ENCODE data around the gene POLL. TPM values are rescaled to one million over a fixed set of nuclear protein-coding genes. Genes with fewer than 3 reads are reported as not detected.

Gene POLL
- polyA plus RNA-seq, 1 donor (not counting 4 experiments of a cell fraction or from before 2014, with no cell fraction given) = 11.9 TPM

GRCh38 chr10:101624526-101625102 lies 36.6 kb upstream of the POLL start:
- H3K9me1 ChIP-seq (ENCODE audit: control insufficient read depth, extremely low read depth, insufficient read depth, low read length) = no peaks in the 10 kb centered on the region
- no peaks in the 10 kb centered on the region for H3K79me2 ChIP-seq (ENCODE audit: control insufficient read depth, insufficient read depth, low read length)
- DNase-seq (ENCODE audit: low read depth, low spot score) = no peak
- peaks cover 0 to 5% of the 10 kb centered on the region in 2 experiments for H3K36me3 ChIP-seq (ENCODE audit: control insufficient read depth in 2 of 2, extremely low read depth in 1 of 2, insufficient read depth in 2 of 2, low read length in 2 of 2)
- no peak overlapping the region for H3K9ac ChIP-seq (ENCODE audit: control insufficient read depth, extremely low read depth, insufficient read depth, low read length)
- FAIRE-seq = peak; percentile 66
- H4K20me1 ChIP-seq (ENCODE audit: control insufficient read depth, extremely low read depth, insufficient read depth, low read length) = no peaks in the 10 kb centered on the region
- no peak overlapping the region for H2AFZ ChIP-seq (ENCODE audit: control insufficient read depth, low read length)
- TF ChIP-seq EZH2 (IDR thresholded peaks at IDR 0.05; ENCODE audit: low read length) (no peak), CTCF (optimal IDR thresholded peaks at IDR 0.05 in 1 of 3, IDR thresholded peaks at IDR 0.05 in 1 of 3, conservative IDR thresholded peaks at IDR 0.05 in 1 of 3; ENCODE audit: extremely low read depth in 1 of 3, insufficient read depth in 2 of 3, low read length in 3 of 3) (no peak)
- dilution Hi-C loops (cut with MboI; ENCODE audit: extremely low pct_ligation_motif_present, low sequenced_read_pairs) = no loop called here
- no peak overlapping the region for H3K4me3 ChIP-seq (ENCODE audit: control insufficient read depth in 2 of 3, extremely low read depth in 1 of 3, insufficient read depth in 2 of 3, low read depth in 1 of 3, low read length in 3 of 3)
- H3K27me3 ChIP-seq (ENCODE audit: control insufficient read depth, extremely low read depth, insufficient read depth, low read length) = no peaks in the 10 kb centered on the region
- peaks cover 12% of the 10 kb centered on the region for H3K4me1 ChIP-seq (ENCODE audit: control insufficient read depth, extremely low read depth, insufficient read depth, low read length)
- no peak overlapping the region for H3K4me2 ChIP-seq (ENCODE audit: control insufficient read depth, extremely low read depth, insufficient read depth, low read depth, low read length)
- no peak overlapping the region for H3K27ac ChIP-seq (ENCODE audit: control insufficient read depth, insufficient read depth, low read length)
- no peaks in the 10 kb centered on the region for H3K9me3 ChIP-seq (ENCODE audit: control insufficient read depth, low read depth, low read length)

DNA sequence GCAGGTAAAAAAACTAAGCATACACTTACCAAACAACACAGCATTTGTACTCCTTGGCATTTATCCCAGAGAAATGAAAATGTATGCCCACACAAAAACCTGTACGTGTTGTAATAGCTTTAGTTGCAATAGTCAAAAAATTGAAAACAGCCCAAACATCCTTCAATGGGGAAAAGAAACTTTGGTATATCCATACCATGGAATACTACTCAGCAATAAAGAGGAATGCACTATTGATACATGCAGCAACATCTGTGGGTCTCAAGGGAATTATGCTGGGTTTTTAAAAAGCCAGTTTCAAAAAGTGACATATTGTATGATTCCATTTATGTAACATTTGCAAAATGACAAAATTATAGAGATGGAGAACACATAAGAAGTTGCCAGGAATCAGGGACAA lies 35.5 kb upstream of the POLL start:
- H3K27ac ChIP-seq (ENCODE audit: control insufficient read depth, insufficient read depth, low read length) = no peak overlapping the region
- H3K4me3 ChIP-seq (ENCODE audit: control insufficient read depth in 2 of 3, extremely low read depth in 1 of 3, insufficient read depth in 2 of 3, low read depth in 1 of 3, low read length in 3 of 3) = no peak overlapping the region
- H3K79me2 ChIP-seq (ENCODE audit: control insufficient read depth, insufficient read depth, low read length) = no peaks in the 10 kb centered on the region
- peaks cover 0 to 5% of the 10 kb centered on the region in 2 experiments for H3K36me3 ChIP-seq (ENCODE audit: control insufficient read depth in 2 of 2, extremely low read depth in 1 of 2, insufficient read depth in 2 of 2, low read length in 2 of 2)
- H3K4me1 ChIP-seq (ENCODE audit: control insufficient read depth, extremely low read depth, insufficient read depth, low read length) = peaks cover 12% of the 10 kb centered on the region
- H4K20me1 ChIP-seq (ENCODE audit: control insufficient read depth, extremely low read depth, insufficient read depth, low read length) = no peaks in the 10 kb centered on the region
- H3K9ac ChIP-seq (ENCODE audit: control insufficient read depth, extremely low read depth, insufficient read depth, low read length) = no peak overlapping the region
- dilution Hi-C loops (cut with MboI; ENCODE audit: extremely low pct_ligation_motif_present, low sequenced_read_pairs) = no loop called here
- H3K4me2 ChIP-seq (ENCODE audit: control insufficient read depth, extremely low read depth, insufficient read depth, low read depth, low read length) = no peak overlapping the region
- no peak for DNase-seq (ENCODE audit: low read depth, low spot score)
- H3K9me3 ChIP-seq (ENCODE audit: control insufficient read depth, low read depth, low read length) = no peaks in the 10 kb centered on the region
- no peaks in the 10 kb centered on the region for H3K27me3 ChIP-seq (ENCODE audit: control insufficient read depth, extremely low read depth, insufficient read depth, low read length)
- no peak for FAIRE-seq
- H3K9me1 ChIP-seq (ENCODE audit: control insufficient read depth, extremely low read depth, insufficient read depth, low read length) = no peaks in the 10 kb centered on the region
- TF ChIP-seq CTCF (optimal IDR thresholded peaks at IDR 0.05 in 1 of 3, IDR thresholded peaks at IDR 0.05 in 1 of 3, conservative IDR thresholded peaks at IDR 0.05 in 1 of 3; ENCODE audit: extremely low read depth in 1 of 3, insufficient read depth in 2 of 3, low read length in 3 of 3) = no peak
- H2AFZ ChIP-seq (ENCODE audit: control insufficient read depth, low read length) = no peak overlapping the region

All from keratinocyte (primary cell).